Measurements from ENCODE around the gene NDN. TPM values are rescaled to one million over a fixed set of nuclear protein-coding genes. Genes with fewer than 3 reads are reported as not detected.

NDN gene
- total and polyA plus RNA-seq, 2 of the 8 experiments (the other 6 are each of a cell fraction or from before 2014, with no cell fraction given), result 29.4 to 39.3 TPM

DNA sequence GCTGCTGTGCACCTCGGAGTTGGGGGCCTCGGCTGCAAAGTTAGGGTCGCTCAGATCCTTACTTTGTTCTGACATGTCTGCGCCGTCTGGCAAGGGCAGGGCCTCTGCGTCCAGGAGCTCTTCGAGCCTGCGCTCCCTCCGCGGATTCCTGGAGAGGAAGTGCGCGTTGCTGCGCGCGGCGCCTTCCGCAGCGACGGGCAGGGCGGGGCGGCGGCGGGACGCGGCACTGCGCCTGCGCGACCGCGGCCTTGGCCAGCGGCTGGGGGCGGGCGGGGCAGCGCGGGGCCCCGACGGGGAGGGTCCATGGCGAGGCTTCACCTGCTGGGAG, at the start of gene NDN (continued):
- TF ChIP-seq NRF1 (IDR thresholded peaks at IDR 0.05; ENCODE audit: low read depth, low read length) (peak; percentile 42), SAP30 (IDR thresholded peaks at IDR 0.05; ENCODE audit: insufficient read depth, insufficient replicate concordance, low read length) (no peak), SIN3A (conservative IDR thresholded peaks at IDR 0.05 in 1 of 2, IDR thresholded peaks at IDR 0.05 in 1 of 2; ENCODE audit: low read depth in 1 of 2, low read length in 2 of 2) (no peak), BRCA1 (IDR thresholded peaks at IDR 0.05; ENCODE audit: low read depth, low read length) (no peak), TAF1 (IDR thresholded peaks at IDR 0.05; ENCODE audit: low read depth, low read length) (peak; percentile 49; the same call in 1 of the 2 replicates), CHD2 (IDR thresholded peaks at IDR 0.05; ENCODE audit: low read length) (no peak), POU5F1 (IDR thresholded peaks at IDR 0.05; ENCODE audit: low read depth, low read length) (no peak)

Data from H1 (cell line).